Left cardiac atrium (tissue), 4 donors: Measurements from ENCODE around the gene C1R. TPM values are rescaled to one million over a fixed set of nuclear protein-coding genes. Genes with fewer than 3 reads are reported as not detected.
"Not testable (repeated sequence)": the region's sequence is repeated elsewhere in the genome, so short reads cannot be mapped to it uniquely, and the experiment has no call there.

Experiments
- ATAC-seq, 2 donors: fragments of 200-7000 bp; cut with Tn5 transposase; one replicate each; pipeline ENCODE4 v1.9.1; 2020; ENCODE audit warnings: mild to moderate bottlenecking in 2 of 2, moderate library complexity in 2 of 2
- DNase-seq: peaks from one replicate; pipeline ENCODE4 v3.0.0-alpha.2; 2020
- intact Hi-C, 2 donors: fragments of 100-400 bp; cut with DNase I; formaldehyde crosslinking; loops; one replicate each; pipeline versions ENCODE4 v1.14.1 to v1.15.1; 2022 to 2023
- total RNA-seq, 2 donors: library from RNA; stranded (reverse); fragmentation: NEBNext Ultra II Directional; extraction: Animal tissue kit (Norgen Biotek cat#: 25700); gene quantifications; one replicate each; pipeline ENCODE4 v1.2.1, GENCODE V29; 2021
- donor health status: DM: no; HTN: yes; CAD: no.
- donor health status: DM: no; HTN: yes; CAD: no; lungs with severe emphysema.
- donor health status: DM: yes; HTN: yes; CAD: no.
- donor health status: Dilated cardiomyopathy.

The C1R gene
- total RNA-seq, 2 donors from 2014 or later, result 331 to 488 TPM

GRCh38 chr12:7058163-7058845 is 33.9 kb downstream of the C1R start:
- intact Hi-C loops, result no loop called here
- ATAC-seq (no peak), DNase-seq (no peak)

DNA sequence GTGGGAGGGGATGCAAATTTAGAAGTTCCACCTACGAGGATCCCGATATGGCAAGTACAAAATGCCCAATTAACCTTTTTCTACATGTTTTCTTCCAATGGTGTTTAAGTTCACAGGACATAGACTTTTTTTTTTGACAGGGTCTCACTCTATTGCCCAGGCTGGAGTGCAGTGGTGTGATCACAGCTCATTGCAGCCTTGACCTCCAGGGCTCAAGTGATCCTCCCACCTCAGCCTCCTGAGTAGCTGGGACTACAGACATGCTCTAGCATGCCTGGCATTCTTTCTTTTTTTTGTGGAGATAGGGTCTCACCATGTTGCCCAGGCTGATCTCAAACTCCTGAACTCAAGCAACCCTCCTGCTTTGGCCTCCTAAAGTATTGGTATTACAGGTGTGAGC is 36.5 kb downstream of the C1R start:
- intact Hi-C loops, ATAC-seq: not testable (repeated sequence)

GRCh38 chr12:7054925-7055324 is 37.3 kb downstream of the C1R start:
- intact Hi-C loops, result no loop called here
- DNase-seq (no peak), ATAC-seq (no peak)

More for the DNA sequence above, 36.5 kb downstream of the C1R start:
- DNase-seq, result not testable (repeated sequence)

GRCh38 chr12:7049973-7050372 is 42.3 kb downstream of the C1R start:
- DNase-seq, intact Hi-C loops, ATAC-seq: not testable (repeated sequence)

GRCh38 chr12:7049445-7049951 is 42.7 kb downstream of the C1R start:
- ATAC-seq, result not testable (repeated sequence)

GRCh38 chr12:7047306-7047705 is 44.9 kb downstream of the C1R start:
- no peak for ATAC-seq
- intact Hi-C loops, result no loop called here
- no peak for DNase-seq

More at GRCh38 chr12:7049445-7049951, 42.7 kb downstream of the C1R start:
- DNase-seq, intact Hi-C loops: not testable (repeated sequence)

DNA sequence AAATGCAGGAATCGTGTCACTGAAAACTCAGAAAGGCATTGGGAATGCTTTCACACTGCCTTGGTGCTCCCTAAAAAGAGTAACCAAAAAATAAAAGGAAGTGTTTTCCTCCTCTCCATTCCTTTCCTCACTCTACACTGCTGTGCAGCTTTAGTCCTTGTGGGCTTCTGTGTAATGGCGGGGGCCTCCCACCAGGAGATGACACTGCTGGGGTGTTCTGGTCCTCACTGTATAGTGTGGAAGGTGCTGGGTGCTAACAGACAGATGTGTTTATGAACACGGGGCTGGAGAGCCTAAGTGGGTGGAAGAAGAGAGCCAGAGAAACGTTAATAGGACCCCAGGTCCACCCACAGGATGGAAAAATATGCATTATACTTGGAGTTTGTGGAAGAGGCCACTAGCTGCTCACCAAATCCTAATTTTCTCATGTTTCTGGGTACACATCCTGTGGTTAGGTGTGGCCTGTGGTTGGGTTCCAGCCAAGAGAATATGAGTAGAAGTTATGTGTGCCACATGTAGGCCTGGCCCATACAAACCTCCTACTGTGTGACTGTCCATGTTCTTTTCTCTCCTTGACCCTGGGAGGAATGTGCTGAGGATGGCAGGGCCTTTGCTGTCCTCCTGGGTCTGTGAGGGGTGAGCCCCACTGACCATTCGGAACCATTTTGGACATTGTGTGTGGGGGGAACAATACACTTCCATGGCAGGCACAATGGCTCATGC is 45.7 kb downstream of the C1R start:
- intact Hi-C loops, result no loop called here
- ATAC-seq, result no peak
- no peak for DNase-seq

- intact Hi-C loops, result no loop called here
- DNase-seq (no peak), ATAC-seq (no peak)
These were observed 46.3 kb downstream of the C1R start for GRCh38 chr12:7045913-7046312.

GRCh38 chr12:7042842-7043241 is 49.4 kb downstream of the C1R start:
- DNase-seq (no peak), ATAC-seq (peak; percentile 47 to 82)
- intact Hi-C loops, result no loop called here

DNA sequence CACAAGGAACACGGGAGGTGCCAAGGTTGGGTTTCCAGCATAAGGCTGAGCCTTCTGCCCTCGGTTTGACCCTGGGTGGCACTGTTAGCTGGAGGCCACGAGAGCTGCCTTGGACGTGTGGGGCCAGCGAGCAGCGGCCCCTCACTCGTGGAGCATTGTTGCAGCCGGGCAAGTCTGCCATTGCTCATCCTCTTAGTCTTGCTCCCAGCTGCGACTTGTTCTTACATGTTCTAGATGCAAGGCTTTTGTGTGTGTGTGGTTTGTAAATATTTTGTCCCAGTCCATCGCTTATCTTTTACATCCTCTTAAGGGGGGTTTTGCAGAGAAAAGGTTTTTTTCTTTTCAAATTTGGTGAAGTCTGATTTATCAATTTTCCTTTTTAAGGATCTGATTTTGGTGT is 52.8 kb downstream of the C1R start:
- intact Hi-C loops, result no loop called here
- DNase-seq (no peak), ATAC-seq (no peak)

DNA sequence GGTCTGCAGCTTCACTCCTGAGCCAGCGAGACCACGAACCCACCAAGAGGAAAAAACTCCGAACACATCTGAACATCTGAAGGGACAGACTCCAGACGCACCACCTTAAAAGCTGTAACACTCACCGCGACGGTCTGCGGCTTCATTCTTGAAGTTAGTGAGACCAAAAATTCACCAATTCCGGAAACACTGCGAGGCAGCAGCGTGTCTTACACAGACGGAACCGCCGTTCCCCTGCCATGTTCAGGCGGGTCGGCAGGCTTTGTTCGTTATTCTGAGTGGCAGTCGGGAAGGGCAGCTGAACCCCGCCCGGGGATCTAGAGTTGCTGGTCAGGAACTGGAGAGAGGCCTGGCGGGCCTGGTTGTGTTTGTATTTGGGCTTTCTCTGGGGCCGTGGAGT is 53.7 kb downstream of the C1R start:
- intact Hi-C loops, result no loop called here
- no peak for ATAC-seq
- DNase-seq, result no peak

DNA sequence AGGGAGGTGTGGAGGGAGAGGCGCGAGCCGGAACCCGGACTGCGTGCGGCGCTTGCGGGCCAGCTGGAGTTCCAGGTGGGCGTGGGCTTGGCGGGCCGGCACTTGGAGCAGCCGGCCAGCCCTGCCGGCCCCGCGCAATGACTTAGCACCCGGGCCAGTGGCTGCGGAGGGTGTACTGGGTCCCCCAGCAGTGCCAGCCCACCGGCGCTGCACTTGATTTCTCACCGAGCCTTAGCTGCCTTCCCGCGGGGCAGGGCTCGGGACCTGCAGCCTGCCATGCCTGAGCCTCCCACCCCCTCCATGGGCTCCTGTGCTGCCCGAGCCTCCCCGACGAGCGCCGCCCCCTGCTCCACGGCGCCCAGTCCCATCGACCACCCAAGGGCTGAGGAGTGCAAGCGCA is 54.8 kb downstream of the C1R start:
- DNase-seq, intact Hi-C loops, ATAC-seq: not testable (repeated sequence)

DNA sequence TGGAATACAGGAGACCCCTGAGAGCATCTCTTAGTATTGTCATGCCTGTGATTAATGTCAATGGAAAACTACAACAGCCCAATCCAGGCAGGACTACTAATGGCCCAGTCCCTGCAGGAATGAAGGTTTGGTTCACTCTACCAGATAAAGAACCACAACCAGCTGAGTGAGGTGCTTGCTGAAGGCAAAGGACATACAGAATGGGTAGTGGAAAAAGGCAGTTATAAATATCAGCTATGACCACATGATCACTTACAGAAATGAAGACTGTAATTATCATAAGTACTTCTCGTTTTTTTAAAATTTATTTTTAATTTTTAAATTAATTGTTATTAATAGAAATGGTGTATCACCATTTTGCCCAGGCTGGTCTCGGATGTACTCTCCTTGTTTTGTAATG is 56.8 kb downstream of the C1R start:
- intact Hi-C loops, result no loop called here
- ATAC-seq (no peak), DNase-seq (no peak)

- intact Hi-C loops, result no loop called here
- no peak for DNase-seq
- ATAC-seq, result no peak
These were observed 57.8 kb downstream of the C1R start for GRCh38 chr12:7034464-7034863.

- DNase-seq (no peak), ATAC-seq (no peak)
- intact Hi-C loops, result no loop called here
These were observed 59.3 kb downstream of the C1R start for GRCh38 chr12:7032990-7033389.

GRCh38 chr12:7031306-7031705 is 60.9 kb downstream of the C1R start:
- ATAC-seq (peak in 1 of 2 donors; percentile 85), DNase-seq (no peak)
- intact Hi-C loops, result no loop called here

Other genes with a start within 250 kb of the C1R start
- gene CDCA3, start 241.2 kb downstream of the C1R start, total RNA-seq, result under 1 TPM in 1 of 2 donors, not detected in 1; 0.82 TPM
- 10 to 100 TPM; 63.4 to 65.4 TPM for gene USP5, start 240.3 kb downstream of the C1R start, total RNA-seq
- 100 to 1,000 TPM; 642 to 858 TPM for gene TPI1, start 224.9 kb downstream of the C1R start, total RNA-seq
- gene SPSB2, start 219.1 kb downstream of the C1R start, total RNA-seq, result 1 to 10 TPM; 3.7 to 4.1 TPM
- 10 to 100 TPM in 1 of 2 donors, 1 to 10 TPM in 1; 8.1 to 10.5 TPM for gene LRRC23, start 187.6 kb downstream of the C1R start, total RNA-seq
- gene ENO2, start 177.9 kb downstream of the C1R start, total RNA-seq, result 10 to 100 TPM; 12.8 to 24.9 TPM
- 10 to 100 TPM; 75.3 to 83.1 TPM for gene ATN1, start 164.5 kb downstream of the C1R start, total RNA-seq
- not detected for gene RNU7-1, start 148.6 kb downstream of the C1R start, total RNA-seq
- gene C12orf57, start 148.4 kb downstream of the C1R start, total RNA-seq, result 100 to 1,000 TPM; 249 to 282 TPM
- gene PTPN6, start 141.1 kb downstream of the C1R start, total RNA-seq, result 10 to 100 TPM; 13.0 to 18.9 TPM
- gene PHB2, start 121.8 kb downstream of the C1R start, total RNA-seq, result 100 to 1,000 TPM; 117 to 157 TPM
- 10 to 100 TPM; 34.4 to 36.6 TPM for gene EMG1, start 121.5 kb downstream of the C1R start, total RNA-seq
- 10 to 100 TPM; 22.6 to 29.4 TPM for gene LPCAT3, start 74.0 kb downstream of the C1R start, total RNA-seq
- gene C1S, start 31.7 kb downstream of the C1R start, total RNA-seq, result 100 to 1,000 TPM; 222 to 287 TPM
- 10 to 100 TPM; 23.0 to 29.8 TPM for gene C1RL, start 16.8 kb upstream of the C1R start, total RNA-seq
- 1 to 10 TPM in 1 of 2 donors, under 1 TPM in 1; 0.97 to 2.1 TPM for gene RBP5, start 36.4 kb upstream of the C1R start, total RNA-seq
- 10 to 100 TPM; 14.7 to 17.0 TPM for gene CLSTN3, start 37.9 kb upstream of the C1R start, total RNA-seq
- 10 to 100 TPM; 31.5 to 33.1 TPM for gene PEX5, start 97.2 kb upstream of the C1R start, total RNA-seq
- gene ACSM4, start 211.6 kb upstream of the C1R start, total RNA-seq, result not detected